HCT116 (cell line): ENCODE measurements around the gene MCEE. TPM values are rescaled to one million over a fixed set of nuclear protein-coding genes. Genes with fewer than 3 reads are reported as not detected.

Experiments
- ATAC-seq: fragments of 200-7000 bp; cut with Tn5 transposase; 2 replicates; pipeline ENCODE4 v1.9.1; 2020; ENCODE audit warnings: mild to moderate bottlenecking, moderate library complexity
- BruUV-seq: library from RNA; stranded (reverse); fragments of 400-500 nt; replicated peaks from 2 replicates; lab custom pipeline; 2021; lab: Mats Ljungman, UMichigan
- CTCF ChIA-PET: fragments of 300-600 bp; sonication (Branson Sonifier 250); formaldehyde crosslinking; loops from one replicate; lab custom pipeline; 2021; ENCODE audit warnings: antibody characterized with exemption; lab: Charles Lee
- POLR2A ChIA-PET: fragments of 300-600, 350-600 bp; sonication (Branson Sonifier 250); formaldehyde crosslinking; loops from one replicate; lab custom pipeline; 2021; ENCODE audit warnings: antibody characterized with exemption; lab: Charles Lee
- RAD21 ChIA-PET, 2 experiments: fragments of 300-600 bp; sonication (Branson Sonifier 250); formaldehyde crosslinking; loops; one replicate each; lab custom pipeline; 2023; ENCODE audit warnings: low total read pairs in 2 of 2; ENCODE audit not compliant: uncharacterized antibody in 2 of 2, unreplicated experiment in 2 of 2, low non-redundant PET in 1 of 2; lab: Charles Lee
- DNase-seq: peaks from one replicate; pipeline ENCODE4 v3.0.0-alpha.2; 2010; ENCODE audit warnings: low read depth, low spot score
- H2AFZ ChIP-seq: fragments of 200-600 bp; shearing (Covaris generic), sonication (generic); 2 replicates; pipeline ENCODE4 v1.6.1; 2017; ENCODE audit warnings: low read depth, mixed run types, mixed read lengths, antibody characterized with exemption, low read length; ENCODE audit not compliant: poor library complexity, severe bottlenecking
- H3K27ac ChIP-seq: 2 replicates; pipeline ENCODE4 v1.5.1; 2012; ENCODE audit warnings: low read depth, low read length
- H3K27me3 ChIP-seq: fragments of 200-600 bp; sonication (generic); 2 replicates; pipeline ENCODE4 v1.6.1; 2016; ENCODE audit warnings: mixed run types, low read length, mixed read lengths; ENCODE audit not compliant: insufficient read depth
- H3K36me3 ChIP-seq, 2 experiments: fragments of 200-500 bp in 1 of 2; fragments of 200-600 bp in 1 of 2; sonication (Bioruptor generic) in 1 of 2; sonication (generic) in 1 of 2; 2 replicates each; pipeline versions ENCODE4 v1.5.1 to v1.6.1; 2014 to 2016; ENCODE audit warnings: low read length in 2 of 2, inconsistent platforms in 1 of 2, mixed read lengths in 1 of 2, mixed run types in 1 of 2; ENCODE audit not compliant: insufficient read depth in 2 of 2, control insufficient read depth in 1 of 2
- H3K4me1 ChIP-seq, 2 experiments: fragments of 200-600 bp in 1 of 2; sonication (generic) in 1 of 2; 2 replicates each; pipeline versions ENCODE4 v1.5.1 to v1.6.1; 2012 to 2017; ENCODE audit warnings: low read length in 2 of 2, inconsistent platforms in 1 of 2, mild to moderate bottlenecking in 1 of 2, mixed read lengths in 1 of 2, mixed run types in 1 of 2, moderate library complexity in 1 of 2; ENCODE audit not compliant: insufficient read depth in 2 of 2, control insufficient read depth in 1 of 2
- H3K4me2 ChIP-seq: fragments of 200-600 bp; sonication (generic); 2 replicates; pipeline ENCODE4 v1.6.1; 2017; ENCODE audit warnings: mixed run types, low read length, mixed read lengths
- H3K4me3 ChIP-seq, 2 experiments: fragments of 200-600 bp in 1 of 2; sonication (generic) in 1 of 2; replicated peaks in 1 of 2; 2 replicates each; pipeline ENCODE4 v1.5.1; 2011 to 2016; ENCODE audit warnings: low read length in 2 of 2, control low read depth in 1 of 2, low read depth in 1 of 2, mild to moderate bottlenecking in 1 of 2, mixed read lengths in 1 of 2, mixed run types in 1 of 2
- H3K79me2 ChIP-seq: fragments of 200-600 bp; sonication (generic); 2 replicates; pipeline ENCODE4 v1.6.1; 2017; ENCODE audit warnings: mild to moderate bottlenecking, mixed run types, low read length, moderate library complexity, mixed read lengths; ENCODE audit not compliant: insufficient read depth
- H3K9ac ChIP-seq: fragments of 200-600 bp; sonication (generic); 2 replicates; pipeline ENCODE4 v1.6.1; 2016; ENCODE audit warnings: low read length, mixed read lengths
- H3K9me2 ChIP-seq: fragments of 200-600 bp; sonication (generic), shearing (Covaris generic); 2 replicates; pipeline ENCODE4 v1.6.1; 2017; ENCODE audit warnings: mixed run types, mild to moderate bottlenecking, moderate library complexity; ENCODE audit not compliant: insufficient read depth
- H3K9me3 ChIP-seq, 2 experiments: fragments of 200-500 bp in 1 of 2; fragments of 200-600 bp in 1 of 2; sonication (Bioruptor generic) in 1 of 2; sonication (generic) in 1 of 2; 2 replicates each; pipeline ENCODE4 v1.6.1; 2014 to 2017; ENCODE audit warnings: low read length in 2 of 2, mixed read lengths in 2 of 2, inconsistent platforms in 1 of 2, low read depth in 1 of 2, mild to moderate bottlenecking in 1 of 2, mixed run types in 1 of 2, moderate library complexity in 1 of 2; ENCODE audit not compliant: control insufficient read depth in 1 of 2, insufficient read depth in 1 of 2
- H4K20me1 ChIP-seq: fragments of 200-600 bp; sonication (generic), shearing (Covaris generic); 2 replicates; pipeline ENCODE4 v1.6.1; 2017; ENCODE audit warnings: mixed run types, mild to moderate bottlenecking, moderate library complexity; ENCODE audit not compliant: insufficient read depth
- EZH2 ChIP-seq: fragments of 200-600 bp; sonication (generic); IDR thresholded peaks from 2 replicates; pipeline ENCODE4 v1.6.1; 2017; ENCODE audit warnings: antibody characterized with exemption, mixed run types
- FOSL1 ChIP-seq: IDR thresholded peaks from 2 replicates; pipeline ENCODE4 v1.6.1; 2012; ENCODE audit warnings: low read depth
- JUND ChIP-seq: IDR thresholded peaks from 2 replicates; pipeline ENCODE4 v1.6.1; 2012
- MAX ChIP-seq: IDR thresholded peaks from 2 replicates; pipeline ENCODE4 v1.6.1; 2012
- POLR2AphosphoS5 ChIP-seq: IDR thresholded peaks from 2 replicates; pipeline ENCODE4 v1.6.1; 2011; ENCODE audit warnings: mild to moderate bottlenecking, low read depth, low read length, moderate library complexity
- RAD21 ChIP-seq: IDR thresholded peaks from 2 replicates; pipeline ENCODE4 v1.6.1; 2012; ENCODE audit warnings: low read depth, mild to moderate bottlenecking
- SIN3A ChIP-seq: IDR thresholded peaks from 2 replicates; pipeline ENCODE4 v1.6.1; 2012; ENCODE audit warnings: low read depth
- SP1 ChIP-seq: IDR thresholded peaks from 2 replicates; pipeline ENCODE4 v1.6.1; 2012; ENCODE audit warnings: low read depth
- YY1 ChIP-seq: IDR thresholded peaks from 2 replicates; pipeline ENCODE4 v1.6.1; 2011; ENCODE audit warnings: low read length, low read depth, moderate library complexity, mild to moderate bottlenecking; ENCODE audit not compliant: insufficient replicate concordance; ENCODE audit errors: extremely low read depth
- ZFX ChIP-seq: fragments of 450-650 bp; IDR thresholded peaks from 2 replicates; pipeline ENCODE4 v1.6.1; 2017
- intact Hi-C: fragments of 100-400 bp; cut with micrococcal nuclease; formaldehyde crosslinking; loops from 2 replicates; pipeline ENCODE4 v1.10.0; 2022
- total RNA-seq: library from RNA; stranded (reverse); gene quantifications from one replicate; pipeline ENCODE4 v1.2.1, GENCODE V29; 2021; ENCODE audit not compliant: unreplicated experiment
- TF ChIP-seq, protein P1 (sequence below): IDR thresholded peaks from 2 replicates; pipeline ENCODE4 v1.6.1; 2012
- TF ChIP-seq, protein P2 (sequence below), 3 experiments: fragments of 200-600 bp in 1 of 3; sonication (generic) in 1 of 3; IDR thresholded peaks in 2 of 3; conservative IDR thresholded peaks in 1 of 3; 2 replicates each; pipeline ENCODE4 v1.5.1; 2012 to 2017; ENCODE audit warnings: low read depth in 2 of 3, low read length in 2 of 3, antibody characterized with exemption in 1 of 3, borderline replicate concordance in 1 of 3, control low read depth in 1 of 3, mild to moderate bottlenecking in 1 of 3, mixed read lengths in 1 of 3, mixed run types in 1 of 3, moderate library complexity in 1 of 3; ENCODE audit not compliant: insufficient read depth in 1 of 3

Gene MCEE
- total RNA-seq, 1 experiment from 2014 or later: 9.0 TPM

DNA sequence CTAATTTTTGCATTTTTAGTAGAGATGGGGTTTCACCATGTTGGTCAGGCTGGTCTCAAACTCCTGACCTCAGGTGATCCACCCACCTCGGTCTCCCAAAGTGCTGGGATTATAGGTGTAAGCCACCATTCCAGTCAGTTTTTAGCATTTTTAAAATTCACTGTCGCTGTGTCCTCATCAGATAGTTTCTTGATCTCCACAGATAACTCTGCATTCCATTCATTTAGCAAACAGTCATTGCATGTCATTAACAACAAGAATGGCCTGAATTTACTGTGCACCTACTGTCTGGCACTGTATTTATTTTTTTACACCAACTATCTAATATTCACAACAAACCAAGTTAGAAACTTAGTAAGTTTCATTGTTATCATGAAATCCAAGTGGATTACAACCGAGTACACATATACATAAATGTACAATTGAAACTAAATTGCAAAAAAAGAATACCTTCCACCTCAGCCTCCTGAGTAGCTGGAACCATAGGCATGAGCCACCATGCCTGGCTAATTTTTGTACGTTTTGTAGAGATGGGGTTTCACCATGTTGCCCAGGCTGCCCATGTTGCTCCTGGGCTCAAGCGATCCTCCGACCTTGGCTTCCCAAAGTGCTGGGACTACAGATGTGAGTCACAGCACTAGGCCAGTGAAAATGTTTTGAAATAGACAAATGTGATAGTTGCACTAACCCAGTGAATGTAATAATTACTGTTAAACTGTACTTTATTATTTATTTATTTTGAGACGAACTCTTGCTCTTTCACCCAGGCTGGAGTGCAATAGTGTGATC is 4.3 kb downstream of the MCEE start:
- no peak overlapping the region for H3K4me3 ChIP-seq
- BruUV-seq: no TSS peak
- 0 out of 4 replicates have a peak, but pooled peaks cover 0 to 4% of the 10 kb centered on the region in 2 experiments for H3K36me3 ChIP-seq
- H3K4me1 ChIP-seq: peaks cover 0 to 10% of the 10 kb centered on the region in 2 experiments; a peak in 1 of 4 replicates
- ChIA-PET CTCF (interaction anchor here (1.5 kb wide), 1 partner anchor 25 kb away, joined by 5 read pairs; no protein-coding TSS in a partner anchor), POLR2A (no interaction called here), RAD21 (no interaction called here)
- no peaks in the 10 kb centered on the region for H3K27me3 ChIP-seq
- H3K9me3 ChIP-seq: no peaks in the 10 kb centered on the region
- no peak overlapping the region for H2AFZ ChIP-seq
- TF ChIP-seq, protein P1, sequence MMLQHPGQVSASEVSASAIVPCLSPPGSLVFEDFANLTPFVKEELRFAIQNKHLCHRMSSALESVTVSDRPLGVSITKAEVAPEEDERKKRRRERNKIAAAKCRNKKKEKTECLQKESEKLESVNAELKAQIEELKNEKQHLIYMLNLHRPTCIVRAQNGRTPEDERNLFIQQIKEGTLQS: no peak
- TF ChIP-seq ZFX (no peak), FOSL1 (no peak), SIN3A (no peak), MAX (no peak), YY1 (no peak), JUND (no peak), RAD21 (no peak), SP1 (no peak), EZH2 (no peak), POLR2AphosphoS5 (no peak)
- TF ChIP-seq, protein P2, sequence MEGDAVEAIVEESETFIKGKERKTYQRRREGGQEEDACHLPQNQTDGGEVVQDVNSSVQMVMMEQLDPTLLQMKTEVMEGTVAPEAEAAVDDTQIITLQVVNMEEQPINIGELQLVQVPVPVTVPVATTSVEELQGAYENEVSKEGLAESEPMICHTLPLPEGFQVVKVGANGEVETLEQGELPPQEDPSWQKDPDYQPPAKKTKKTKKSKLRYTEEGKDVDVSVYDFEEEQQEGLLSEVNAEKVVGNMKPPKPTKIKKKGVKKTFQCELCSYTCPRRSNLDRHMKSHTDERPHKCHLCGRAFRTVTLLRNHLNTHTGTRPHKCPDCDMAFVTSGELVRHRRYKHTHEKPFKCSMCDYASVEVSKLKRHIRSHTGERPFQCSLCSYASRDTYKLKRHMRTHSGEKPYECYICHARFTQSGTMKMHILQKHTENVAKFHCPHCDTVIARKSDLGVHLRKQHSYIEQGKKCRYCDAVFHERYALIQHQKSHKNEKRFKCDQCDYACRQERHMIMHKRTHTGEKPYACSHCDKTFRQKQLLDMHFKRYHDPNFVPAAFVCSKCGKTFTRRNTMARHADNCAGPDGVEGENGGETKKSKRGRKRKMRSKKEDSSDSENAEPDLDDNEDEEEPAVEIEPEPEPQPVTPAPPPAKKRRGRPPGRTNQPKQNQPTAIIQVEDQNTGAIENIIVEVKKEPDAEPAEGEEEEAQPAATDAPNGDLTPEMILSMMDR (IDR thresholded peaks at IDR 0.05 in 2 of 3, conservative IDR thresholded peaks at IDR 0.05 in 1 of 3; ENCODE audit: borderline replicate concordance in 1 of 3, insufficient read depth in 1 of 3, low read depth in 2 of 3, low read length in 2 of 3): no peak
- H4K20me1 ChIP-seq: no peaks in the 10 kb centered on the region
- no peaks in the 10 kb centered on the region for H3K9me2 ChIP-seq
- no peak for ATAC-seq
- H3K79me2 ChIP-seq: peaks cover 17% of the 10 kb centered on the region
- H3K27ac ChIP-seq: no peak overlapping the region
- no peak for DNase-seq
- H3K9ac ChIP-seq: no peak overlapping the region
- intact Hi-C loops: no loop called here
- no peak overlapping the region for H3K4me2 ChIP-seq
